ENCODE data around the gene AFTPH.

The AFTPH gene

DNA sequence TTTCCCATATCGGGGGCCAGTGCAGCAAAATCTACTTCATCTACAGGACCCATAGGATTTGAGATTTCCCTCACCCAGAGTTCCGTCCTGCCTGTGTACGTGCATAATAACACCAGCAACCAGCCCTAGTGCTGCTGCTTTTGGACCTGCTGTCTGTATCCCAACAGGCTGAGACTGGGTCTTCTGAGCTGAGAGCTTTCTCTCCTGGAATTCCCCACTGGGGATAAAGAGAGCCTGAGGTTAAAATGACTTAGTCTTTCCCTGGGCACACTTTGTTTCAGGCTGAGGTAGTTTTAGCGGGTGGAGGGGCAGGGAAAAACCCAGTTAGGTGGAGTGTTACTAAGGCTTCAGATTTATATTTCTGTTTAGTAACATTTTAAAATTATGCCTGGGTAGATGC lies 67.1 kb downstream of the AFTPH start:
- no peak for DNase-seq (ENCODE audit: low read depth)
- TF ChIP-seq, protein P1, sequence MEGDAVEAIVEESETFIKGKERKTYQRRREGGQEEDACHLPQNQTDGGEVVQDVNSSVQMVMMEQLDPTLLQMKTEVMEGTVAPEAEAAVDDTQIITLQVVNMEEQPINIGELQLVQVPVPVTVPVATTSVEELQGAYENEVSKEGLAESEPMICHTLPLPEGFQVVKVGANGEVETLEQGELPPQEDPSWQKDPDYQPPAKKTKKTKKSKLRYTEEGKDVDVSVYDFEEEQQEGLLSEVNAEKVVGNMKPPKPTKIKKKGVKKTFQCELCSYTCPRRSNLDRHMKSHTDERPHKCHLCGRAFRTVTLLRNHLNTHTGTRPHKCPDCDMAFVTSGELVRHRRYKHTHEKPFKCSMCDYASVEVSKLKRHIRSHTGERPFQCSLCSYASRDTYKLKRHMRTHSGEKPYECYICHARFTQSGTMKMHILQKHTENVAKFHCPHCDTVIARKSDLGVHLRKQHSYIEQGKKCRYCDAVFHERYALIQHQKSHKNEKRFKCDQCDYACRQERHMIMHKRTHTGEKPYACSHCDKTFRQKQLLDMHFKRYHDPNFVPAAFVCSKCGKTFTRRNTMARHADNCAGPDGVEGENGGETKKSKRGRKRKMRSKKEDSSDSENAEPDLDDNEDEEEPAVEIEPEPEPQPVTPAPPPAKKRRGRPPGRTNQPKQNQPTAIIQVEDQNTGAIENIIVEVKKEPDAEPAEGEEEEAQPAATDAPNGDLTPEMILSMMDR (IDR thresholded peaks at IDR 0.05; ENCODE audit: control insufficient read depth, extremely low read depth, insufficient read depth): no peak
- H3K4me3 ChIP-seq (ENCODE audit: low read depth, low read length): no peak overlapping the region

DNA sequence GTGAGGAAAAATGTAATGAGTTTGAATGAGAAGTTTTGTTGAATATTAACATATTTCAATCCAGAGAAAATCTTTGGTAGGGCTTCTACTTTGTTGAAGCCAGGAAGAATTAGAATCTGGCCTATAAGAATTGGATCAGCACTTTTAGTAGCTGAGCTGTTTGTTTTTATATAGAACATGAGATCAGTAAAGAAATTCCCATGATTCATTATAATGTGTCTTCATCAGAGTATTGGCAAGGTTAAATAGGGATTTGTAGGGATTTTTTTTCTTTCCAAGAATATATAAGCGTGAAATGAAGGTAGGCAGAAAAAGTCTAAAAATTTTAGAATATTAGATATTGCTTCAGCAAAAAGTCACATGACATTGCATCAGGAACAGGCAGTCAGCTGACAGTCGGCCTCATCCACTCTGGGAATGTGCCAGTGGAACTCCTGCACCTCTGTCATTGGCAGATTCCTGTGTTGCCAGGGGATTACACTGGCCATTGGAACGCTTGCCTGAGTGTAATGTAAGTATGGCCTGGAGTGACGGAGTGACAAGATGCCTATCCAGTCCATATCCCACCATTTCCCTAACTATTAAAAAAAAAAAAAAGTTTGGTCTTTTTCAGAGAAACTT lies 69.0 kb downstream of the AFTPH start:
- no peak overlapping the region for H3K4me3 ChIP-seq (ENCODE audit: low read depth, low read length)
- DNase-seq (ENCODE audit: low read depth): no peak
- TF ChIP-seq, protein P1 (IDR thresholded peaks at IDR 0.05; ENCODE audit: control insufficient read depth, extremely low read depth, insufficient read depth): no peak

DNA sequence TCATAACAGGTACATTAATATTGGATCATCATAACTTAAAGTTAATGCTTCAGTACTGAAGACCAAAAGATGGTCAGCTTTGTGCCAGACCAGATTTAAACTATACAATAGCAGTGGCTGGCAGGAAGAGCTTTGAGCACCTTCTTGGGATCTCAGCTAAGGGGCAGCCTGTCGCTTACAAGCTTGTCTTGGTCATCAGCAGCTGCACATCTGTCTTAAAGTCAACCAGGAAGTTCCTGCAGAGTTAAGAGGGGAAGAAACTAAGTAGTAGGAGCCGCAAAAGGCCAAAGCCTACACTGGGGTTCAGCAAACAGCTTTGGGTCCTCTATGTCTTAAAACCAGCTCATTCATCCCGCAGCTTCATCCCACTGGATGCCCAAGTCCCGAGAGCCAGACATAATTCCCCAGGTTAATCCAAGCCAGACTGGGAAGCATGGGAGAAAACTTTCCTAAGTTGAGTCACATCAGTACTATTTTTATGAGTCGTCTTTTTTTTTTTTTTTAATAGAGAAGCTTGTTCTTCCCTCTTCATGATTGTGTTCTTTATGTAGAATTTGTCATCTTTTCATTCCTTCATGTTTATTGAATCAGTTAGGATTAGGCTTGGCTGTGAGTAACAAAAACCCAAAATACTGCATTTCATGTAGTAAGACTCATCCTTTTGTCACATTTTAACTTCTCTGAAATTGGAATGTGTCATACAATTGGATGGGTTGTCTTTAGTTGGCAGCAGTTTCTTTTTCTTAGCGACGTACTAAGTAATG lies 70.3 kb downstream of the AFTPH start:
- TF ChIP-seq, protein P1 (IDR thresholded peaks at IDR 0.05; ENCODE audit: control insufficient read depth, extremely low read depth, insufficient read depth): no peak
- no peak for DNase-seq (ENCODE audit: low read depth)
- no peak overlapping the region for H3K4me3 ChIP-seq (ENCODE audit: low read depth, low read length)

DNA sequence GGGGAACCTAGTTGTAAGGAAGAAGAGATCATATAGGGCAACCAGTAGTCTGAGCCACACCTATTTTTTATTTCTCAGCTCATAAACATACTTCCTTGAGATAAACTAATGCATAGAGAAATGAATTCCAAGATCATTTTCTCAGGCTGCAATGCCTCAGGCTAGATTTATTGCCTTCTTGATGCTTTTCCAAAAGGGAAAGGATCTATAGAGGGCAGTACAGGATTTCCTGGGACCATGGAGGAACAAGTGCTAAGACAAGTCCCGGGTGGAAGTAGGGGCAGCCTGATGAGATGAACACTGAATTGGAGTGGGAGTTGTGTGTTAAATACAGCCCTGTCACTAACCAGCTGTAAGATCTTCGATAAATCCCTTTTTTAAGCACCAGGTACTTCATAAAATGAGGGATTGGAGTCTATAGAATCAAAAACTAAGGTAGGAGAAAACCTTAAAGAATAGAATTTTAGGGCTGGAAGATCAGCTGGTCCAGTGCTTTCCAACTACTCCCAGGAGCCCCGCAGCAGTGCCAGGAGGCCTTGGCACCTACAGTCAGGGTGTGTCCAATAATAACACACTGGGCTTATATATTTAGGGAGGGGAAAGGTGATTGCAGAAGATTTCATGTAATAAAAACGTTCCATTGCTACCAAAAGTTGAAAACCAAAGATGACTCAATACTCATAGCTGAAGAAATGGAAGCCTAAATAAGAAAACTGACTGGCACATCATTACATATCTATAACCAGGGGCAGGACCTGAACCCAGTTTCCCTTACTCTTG lies 71.5 kb downstream of the AFTPH start:
- no peak for DNase-seq (ENCODE audit: low read depth)
- TF ChIP-seq, protein P1 (IDR thresholded peaks at IDR 0.05; ENCODE audit: control insufficient read depth, extremely low read depth, insufficient read depth): peak; percentile 39
- no peak overlapping the region for H3K4me3 ChIP-seq (ENCODE audit: low read depth, low read length)

DNA sequence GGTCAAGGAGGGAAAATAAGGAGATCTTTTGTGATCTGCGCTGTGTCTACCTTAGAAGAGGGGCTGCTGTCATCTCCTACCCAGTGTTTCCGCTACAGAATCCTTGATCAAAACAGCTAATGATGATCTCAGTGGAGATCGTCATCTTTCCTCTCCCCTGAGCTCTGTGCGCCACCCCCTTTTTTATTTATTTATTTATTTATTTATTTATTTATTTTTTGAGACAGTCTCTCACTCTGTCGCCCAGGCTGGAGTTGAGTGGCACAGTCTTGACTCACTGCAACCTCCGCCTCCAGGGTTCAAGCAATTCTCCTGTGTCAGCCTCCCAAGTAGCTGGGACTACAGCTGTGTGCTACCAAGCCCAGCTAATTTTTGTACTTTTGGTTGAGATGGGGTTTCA lies 74.1 kb downstream of the AFTPH start:
- TF ChIP-seq, protein P1 (IDR thresholded peaks at IDR 0.05; ENCODE audit: control insufficient read depth, extremely low read depth, insufficient read depth): no peak
- DNase-seq (ENCODE audit: low read depth): no peak
- H3K4me3 ChIP-seq (ENCODE audit: low read depth, low read length): no peak overlapping the region

DNA sequence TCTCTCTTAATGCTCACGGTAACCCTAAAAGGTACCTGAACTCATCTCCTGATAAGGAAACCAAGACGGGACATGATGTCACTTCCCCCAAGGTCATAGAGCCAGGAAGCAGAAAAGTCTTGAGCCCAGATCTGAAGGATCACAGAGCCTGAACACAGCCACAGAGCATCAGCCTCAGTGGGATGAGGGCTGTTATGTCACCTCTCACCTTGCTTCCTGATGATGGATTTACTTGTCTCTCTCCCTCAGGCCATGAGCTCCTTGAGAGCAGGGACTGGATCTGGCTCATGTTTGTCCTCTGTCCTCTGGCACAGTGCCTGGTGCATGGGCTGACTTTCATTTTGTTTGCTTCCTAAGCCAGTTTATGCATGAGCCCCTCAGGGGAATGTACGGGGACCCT lies 75.3 kb downstream of the AFTPH start:
- no peak overlapping the region for H3K4me3 ChIP-seq (ENCODE audit: low read depth, low read length)
- TF ChIP-seq, protein P1 (IDR thresholded peaks at IDR 0.05; ENCODE audit: control insufficient read depth, extremely low read depth, insufficient read depth): no peak

More for the DNA sequence above, 75.3 kb downstream of the AFTPH start:
- no peak for DNase-seq (ENCODE audit: low read depth)
